GM19023 (cell line): ENCODE measurements around the gene RALGDS.

Source experiments
- ATAC-seq: cut with Tn5 transposase; IDR thresholded peaks from one replicate; pipeline ENCODE4 v1.9.1; 2021; ENCODE audit warnings: mild to moderate bottlenecking, moderate library complexity; ENCODE audit not compliant: unreplicated experiment

Gene RALGDS

GRCh38 chr9:133108794-133109641, 12.0 kb downstream of the RALGDS start:
- ATAC-seq = no peak

GRCh38 chr9:133107961-133108793, 12.9 kb downstream of the RALGDS start:
- ATAC-seq = no peak

- no peak for ATAC-seq
Observed at GRCh38 chr9:133107245-133107722, 13.8 kb downstream of the RALGDS start.

GRCh38 chr9:133106511-133107244, 14.4 kb downstream of the RALGDS start:
- no peak for ATAC-seq

- ATAC-seq = no peak
Observed at GRCh38 chr9:133105461-133105770, 15.6 kb downstream of the RALGDS start.

GRCh38 chr9:133104718-133105460, 16.2 kb downstream of the RALGDS start:
- no peak for ATAC-seq

GRCh38 chr9:133103987-133104505, 17.0 kb downstream of the RALGDS start:
- no peak for ATAC-seq

- no peak for ATAC-seq
Observed at GRCh38 chr9:133103183-133103986, 17.7 kb downstream of the RALGDS start.

- ATAC-seq = no peak
Observed at GRCh38 chr9:133102190-133103021, 18.6 kb downstream of the RALGDS start.

GRCh38 chr9:133101356-133102189, 19.5 kb downstream of the RALGDS start:
- ATAC-seq = no peak

- no peak for ATAC-seq
Observed at GRCh38 chr9:133100506-133101355, 20.3 kb downstream of the RALGDS start.

GRCh38 chr9:133099726-133100505, 21.1 kb downstream of the RALGDS start:
- no peak for ATAC-seq

- no peak for ATAC-seq
Observed at GRCh38 chr9:133098871-133099270, 22.2 kb downstream of the RALGDS start.

- ATAC-seq = no peak
Observed at GRCh38 chr9:133098104-133098754, 22.8 kb downstream of the RALGDS start.

- ATAC-seq = no peak
Observed at GRCh38 chr9:133094842-133095393, 26.1 kb downstream of the RALGDS start.
